GM19455 (cell line): ENCODE data around the gene IFNGR1.
A peak's percentile ranks its signal among the peaks of the same experiment; 100 is the strongest.

ENCODE experiments used
- ATAC-seq: cut with Tn5 transposase; IDR thresholded peaks from one replicate; pipeline ENCODE4 v1.9.1; 2021; ENCODE audit not compliant: unreplicated experiment

Gene IFNGR1

DNA sequence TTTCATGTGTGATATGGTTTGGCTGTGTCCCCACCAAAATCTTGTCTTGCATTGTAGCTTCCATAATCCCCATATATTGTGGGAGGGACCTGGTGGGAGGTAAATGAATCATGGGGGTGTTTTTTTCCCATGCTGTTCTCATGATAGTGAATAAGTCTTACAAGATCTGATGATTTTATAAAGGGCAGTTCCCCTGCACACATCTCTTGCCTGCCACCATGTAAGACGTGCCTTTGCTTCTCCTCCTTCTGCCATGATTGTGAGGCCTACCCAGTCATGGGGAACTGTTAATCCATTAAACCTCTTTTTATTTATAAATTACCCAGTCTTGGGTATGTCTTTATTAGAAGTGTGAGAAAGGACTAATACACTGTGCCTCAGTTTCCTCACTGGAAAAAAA lies 41.6 kb downstream of the IFNGR1 start:
- no peak for ATAC-seq

DNA sequence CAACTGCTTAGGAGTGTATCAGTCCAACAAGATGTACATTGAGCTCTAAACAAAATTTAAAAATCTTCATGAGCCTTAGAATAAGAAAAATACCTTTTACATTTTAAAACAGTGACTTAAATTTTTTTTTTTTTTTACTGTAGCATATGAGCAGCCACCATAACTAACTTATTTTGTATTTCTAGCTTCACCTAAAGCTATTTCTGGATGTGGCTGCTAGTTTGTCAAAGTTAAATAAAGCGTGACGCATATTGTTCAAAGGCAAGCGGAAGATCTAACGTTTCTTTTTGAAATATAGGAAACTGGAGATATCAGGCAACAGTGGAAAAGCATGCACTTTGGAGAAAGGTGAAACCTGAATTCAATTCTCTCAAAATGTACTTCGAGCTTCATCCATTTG lies 42.5 kb downstream of the IFNGR1 start:
- ATAC-seq = no peak

DNA sequence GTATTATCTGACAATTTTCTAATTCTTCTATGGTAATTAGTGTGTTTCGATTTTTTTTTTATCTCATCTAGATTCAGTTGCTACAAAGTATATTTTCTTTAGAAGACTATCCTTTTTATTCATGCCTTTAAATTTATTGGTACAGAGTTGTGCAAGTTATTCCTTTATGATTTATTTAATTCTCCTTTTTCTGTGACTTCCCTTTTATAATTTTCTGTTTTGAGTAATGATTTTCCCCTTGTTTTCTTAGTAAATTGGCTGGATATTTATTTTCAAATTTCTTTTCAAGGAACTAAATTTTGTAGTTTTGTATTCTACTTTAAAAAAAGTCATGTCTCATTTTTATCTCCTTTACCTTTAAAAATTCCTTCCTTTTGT lies 43.3 kb downstream of the IFNGR1 start:
- ATAC-seq = no peak

DNA sequence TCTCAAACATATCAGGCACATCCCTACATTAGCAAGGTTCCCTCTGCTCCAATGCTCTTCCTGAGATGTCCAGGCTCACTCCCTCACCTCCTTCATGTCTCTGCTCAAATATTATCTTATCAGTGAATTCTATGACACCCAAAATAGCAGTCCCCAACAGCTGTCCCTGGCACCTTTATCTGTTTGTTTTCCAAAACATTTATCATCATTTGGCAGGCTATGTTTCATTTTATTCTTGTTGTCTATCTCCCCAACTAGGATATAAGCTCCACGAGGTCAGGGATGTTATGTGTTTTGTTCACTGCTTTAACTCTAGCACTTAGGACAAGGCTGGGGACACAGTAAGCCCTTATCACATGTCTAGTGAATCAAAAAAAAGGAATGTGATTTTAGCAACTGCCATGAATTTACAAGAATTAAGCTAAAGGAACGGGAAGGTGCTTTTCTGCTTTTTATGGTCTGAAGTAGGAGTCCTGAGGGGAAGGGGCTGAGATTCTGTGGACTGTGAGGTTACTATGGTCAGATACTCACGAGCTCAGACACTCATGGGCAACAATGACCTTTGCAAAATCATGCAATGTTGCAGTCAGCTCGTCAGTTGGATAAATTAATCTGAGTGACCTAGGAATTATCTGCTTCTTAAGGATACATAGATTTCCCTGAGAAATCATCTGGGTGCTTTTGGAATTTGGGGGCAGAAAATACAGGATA lies 43.9 kb downstream of the IFNGR1 start:
- no peak for ATAC-seq

DNA sequence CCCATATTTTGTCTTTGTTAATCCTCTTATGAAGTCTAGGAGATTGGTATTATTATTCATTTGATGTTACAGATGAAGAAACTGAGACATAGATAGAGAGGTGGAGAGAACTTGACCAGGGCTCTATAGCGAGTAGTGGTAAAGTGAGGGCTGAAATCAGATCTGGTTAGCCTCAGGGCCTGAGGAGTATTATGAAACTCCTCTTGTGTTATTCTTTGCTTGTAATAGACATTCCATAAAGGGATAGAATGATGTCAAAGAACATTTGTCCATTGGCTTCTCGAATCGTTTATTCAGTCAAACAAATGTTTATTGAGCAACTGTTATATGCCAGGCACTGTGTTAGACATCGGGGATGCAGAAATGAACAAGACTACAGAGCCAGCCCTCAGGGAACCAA lies 45.7 kb downstream of the IFNGR1 start, which contains the start of gene IL22RA2:
Gene IL22RA2 (minus strand): TSS at position 144 of the 400 bp plus-strand sequence. CDS start 11,895 bp downstream, outside the sequence.
- ATAC-seq = no peak

DNA sequence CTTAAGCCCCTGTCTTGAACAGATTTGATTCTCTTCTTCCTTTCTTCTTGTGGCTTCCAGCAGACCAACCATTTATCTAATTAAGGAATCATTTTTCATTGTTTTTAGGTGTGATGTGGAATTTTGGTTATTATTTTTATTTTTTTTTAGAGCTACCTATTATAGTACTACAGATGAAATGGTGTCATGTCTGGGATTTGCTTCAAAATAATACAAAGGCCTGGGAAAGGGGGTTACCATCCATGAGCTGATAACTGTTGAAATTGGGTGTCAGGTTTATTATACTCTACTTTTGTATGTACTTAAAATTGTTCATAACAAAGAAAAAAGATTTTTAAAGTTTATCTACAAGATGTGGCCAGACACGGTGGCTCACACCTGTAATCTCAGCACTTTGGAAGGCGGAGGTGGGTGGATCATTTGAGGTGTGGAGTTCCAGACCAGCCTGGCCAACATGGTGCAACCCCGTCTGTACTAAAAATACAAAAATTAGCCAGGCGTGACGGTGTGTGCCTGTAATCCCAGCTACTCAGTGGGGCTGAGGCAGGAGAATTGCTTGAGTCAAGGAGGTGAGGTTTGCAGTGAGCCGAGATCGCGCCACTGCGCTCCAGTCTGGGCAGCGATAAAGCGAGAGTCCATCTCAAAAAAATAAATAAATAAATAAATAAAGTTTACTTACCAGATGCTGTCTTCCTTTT lies 46.3 kb downstream of the IFNGR1 start:
- no peak for ATAC-seq

DNA sequence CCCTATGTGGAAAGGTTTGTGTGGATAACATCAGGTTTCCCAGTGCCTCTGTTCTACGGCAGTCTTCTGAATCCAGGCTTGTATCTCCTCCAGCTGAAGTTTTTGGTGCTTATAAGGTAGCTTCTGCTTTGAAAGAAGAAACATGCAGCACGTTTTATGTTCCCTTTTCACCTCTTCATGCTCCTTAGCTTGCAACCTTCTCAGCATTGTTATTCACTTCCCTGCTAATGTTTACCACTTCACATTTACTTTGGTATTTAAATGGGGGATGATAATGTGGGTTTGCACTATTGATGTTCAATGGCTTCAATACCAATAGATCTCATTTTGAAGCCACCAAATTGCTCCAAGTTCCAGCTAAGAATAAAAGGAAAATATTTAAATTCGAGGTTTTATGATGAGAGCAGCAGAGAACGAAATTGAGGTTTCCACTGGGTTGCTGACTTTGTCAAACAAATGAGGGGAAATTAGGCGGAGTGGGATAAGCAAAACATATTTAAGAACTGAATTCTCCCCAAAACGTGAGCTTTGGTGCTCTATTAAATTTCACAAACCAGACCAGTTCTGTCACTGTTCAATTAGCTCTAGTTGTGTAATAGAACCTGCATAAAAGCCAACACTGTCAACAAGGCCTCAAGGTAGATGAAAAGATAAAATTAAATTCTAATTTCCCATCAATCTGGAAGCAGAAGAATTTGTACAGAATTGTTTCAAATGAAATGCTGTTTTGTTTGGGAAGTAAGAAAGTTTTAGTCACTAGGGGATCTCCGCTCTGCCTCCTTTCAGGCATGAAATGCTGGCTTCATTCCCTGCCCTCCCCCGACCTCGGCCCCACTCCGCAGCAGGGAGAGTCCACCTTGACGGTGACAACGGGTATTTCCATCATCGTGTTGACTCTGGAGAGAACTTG lies 47.1 kb downstream of the IFNGR1 start:
- ATAC-seq = no peak

DNA sequence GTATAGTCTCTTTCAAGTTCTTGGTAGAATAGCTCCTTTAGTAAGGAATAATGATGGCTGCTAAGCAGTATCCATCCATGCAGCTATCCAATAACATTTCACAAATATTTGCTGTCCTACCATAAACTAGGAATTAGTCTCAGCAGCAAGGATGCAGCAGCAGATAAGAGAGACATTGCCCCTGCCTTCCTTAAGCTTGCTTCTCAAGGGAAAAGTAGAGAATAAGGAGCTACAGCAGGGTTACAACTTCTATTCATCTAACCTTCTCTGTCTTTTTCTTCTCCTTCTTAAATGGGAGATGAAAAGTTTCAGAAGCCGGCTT lies 48.2 kb downstream of the IFNGR1 start:
- no peak for ATAC-seq

DNA sequence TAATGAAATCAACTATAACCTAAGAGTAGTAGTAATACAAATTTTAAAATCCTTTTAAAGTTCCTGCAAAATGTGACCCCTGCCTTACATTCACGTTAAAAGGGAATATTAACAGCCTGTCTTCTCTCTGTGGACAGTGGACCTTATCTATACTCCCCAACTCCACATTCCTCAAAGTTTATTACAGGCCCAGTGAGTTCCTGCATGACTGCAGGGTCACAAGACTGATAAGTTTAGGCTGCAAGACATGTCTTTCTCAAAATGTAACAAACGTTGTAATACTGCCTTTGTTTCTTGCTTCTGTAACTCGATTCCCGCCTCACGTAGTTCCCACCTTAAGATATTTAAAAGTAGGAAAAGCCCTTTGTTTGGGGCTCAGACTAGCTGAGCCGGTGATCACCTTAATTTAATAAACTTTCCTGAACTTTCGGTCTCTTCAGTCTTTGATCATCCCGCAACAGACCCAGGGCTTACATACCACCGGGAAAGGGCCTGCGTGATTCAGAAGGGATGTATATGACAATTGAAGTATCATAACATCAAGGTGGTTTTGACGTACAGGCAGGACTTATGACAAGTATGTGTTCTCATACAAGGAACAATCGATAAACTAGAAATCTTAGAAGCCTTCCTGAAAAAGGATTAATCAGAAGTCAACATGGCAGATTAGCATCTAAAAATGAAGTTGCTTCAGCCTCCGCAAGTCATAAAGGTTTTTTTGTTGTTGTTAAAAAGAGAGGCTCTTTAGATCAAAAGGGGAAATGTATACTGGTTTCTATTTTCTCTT lies 48.7 kb downstream of the IFNGR1 start:
- ATAC-seq = no peak

DNA sequence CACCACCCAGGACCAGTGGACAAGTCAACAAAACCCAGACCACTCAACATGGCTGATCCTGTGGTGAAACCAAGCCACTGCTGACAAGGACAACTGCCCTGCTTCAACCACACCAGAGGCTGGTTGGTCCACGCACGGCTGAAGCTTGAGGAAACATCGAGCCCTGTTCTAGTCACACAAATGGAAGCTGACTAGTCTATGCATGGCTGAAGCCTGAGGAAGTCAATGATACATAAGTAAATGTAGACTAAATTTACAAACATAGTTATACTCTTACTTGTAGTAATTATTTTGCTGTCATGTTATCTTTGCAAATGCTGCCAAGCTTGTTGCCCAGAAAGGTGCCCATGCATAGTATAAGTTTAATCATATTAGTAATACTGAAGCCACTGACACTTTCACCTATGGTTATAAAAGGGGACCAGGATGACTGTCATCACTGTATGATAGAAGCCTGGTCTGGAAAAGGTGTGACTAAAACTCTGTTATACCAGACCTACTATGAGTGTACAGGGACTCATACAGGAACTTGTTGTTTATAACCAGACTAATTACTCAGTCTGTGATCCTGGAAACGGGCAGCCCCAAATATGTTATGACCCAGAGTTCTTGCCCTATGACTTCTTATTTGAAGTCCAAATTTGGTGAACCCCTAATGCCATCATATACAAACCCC lies 51.3 kb downstream of the IFNGR1 start:
- ATAC-seq = no peak

DNA sequence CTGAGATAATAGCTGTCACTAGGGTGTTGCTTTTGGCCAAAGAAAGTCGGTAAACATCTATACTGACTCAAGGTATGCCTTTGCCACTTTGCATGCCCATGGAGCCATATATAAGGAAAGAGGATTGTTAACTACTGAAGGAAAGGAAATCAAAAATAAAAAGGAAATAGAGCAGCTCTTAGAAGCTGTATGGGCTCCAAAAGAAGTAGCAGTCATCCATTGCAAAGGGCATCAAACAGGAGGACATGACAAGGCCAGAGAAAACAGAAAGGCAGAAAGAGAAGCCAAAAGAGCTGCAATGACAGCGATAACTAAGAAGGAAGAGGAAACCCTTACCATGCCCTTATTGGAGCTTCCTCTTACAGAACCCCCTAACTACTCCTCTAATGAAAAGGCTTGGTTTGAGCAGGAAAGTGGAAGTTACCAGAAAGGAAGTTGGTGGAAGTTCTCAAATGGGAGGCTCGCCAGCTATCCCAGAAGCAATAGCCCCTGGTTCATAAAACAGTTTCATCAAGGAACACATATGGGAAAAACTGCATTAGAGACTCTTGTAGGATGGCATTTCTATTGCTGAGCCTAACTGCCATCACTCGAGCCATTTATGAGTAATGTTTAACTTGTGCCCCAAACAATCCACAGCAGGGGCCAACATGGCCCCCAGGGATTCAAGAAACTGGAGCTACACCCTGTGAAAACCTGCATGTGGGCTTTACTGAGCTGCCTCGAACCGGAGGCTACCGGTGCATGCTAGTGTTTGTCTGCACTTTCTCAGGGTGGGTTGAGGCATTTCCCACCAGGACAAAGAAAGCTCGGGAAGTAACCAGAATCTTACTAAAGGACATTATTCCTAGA lies 52.7 kb downstream of the IFNGR1 start:
- no peak for ATAC-seq

DNA sequence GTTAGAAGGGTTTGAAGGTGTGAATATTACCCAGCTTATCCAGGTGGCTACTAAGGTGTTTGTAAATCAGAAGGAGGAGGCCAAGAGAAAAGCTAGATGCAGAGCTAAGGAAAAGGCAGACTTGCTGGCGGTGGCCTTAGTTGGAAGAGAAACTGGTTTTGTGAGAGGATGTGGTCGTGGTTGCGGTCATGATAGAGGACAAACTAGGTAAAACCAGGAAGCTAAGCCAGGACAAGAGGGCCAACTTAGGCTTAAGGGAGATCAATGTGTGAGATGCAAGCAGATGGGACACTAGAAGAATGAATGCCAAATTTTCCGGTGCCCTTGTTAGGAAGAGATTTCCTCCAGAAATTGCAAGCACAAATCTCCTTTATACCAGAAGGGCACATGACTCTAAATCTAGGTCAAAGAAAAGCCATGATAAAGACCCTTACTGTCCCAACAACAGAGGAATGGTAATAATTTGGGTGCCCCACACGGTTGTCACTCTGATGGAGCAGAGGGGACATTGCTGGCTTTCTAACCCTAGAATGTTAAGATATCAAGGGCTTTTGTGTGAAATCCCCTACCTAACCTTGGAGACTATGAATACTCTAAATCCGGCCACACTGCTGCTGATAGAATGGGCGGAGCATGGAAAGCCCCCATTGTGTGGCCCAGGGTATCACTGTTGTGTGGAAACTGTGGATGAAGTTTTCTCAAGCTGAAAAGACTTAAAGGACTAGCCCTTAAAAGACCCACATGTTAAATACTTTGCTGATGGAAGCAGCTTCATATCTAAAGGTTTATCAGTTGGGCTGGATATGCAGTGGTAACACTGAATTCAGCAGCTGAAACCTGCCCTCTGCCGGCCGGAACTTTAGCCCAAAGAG lies 53.6 kb downstream of the IFNGR1 start:
- peak; percentile 55 for ATAC-seq

DNA sequence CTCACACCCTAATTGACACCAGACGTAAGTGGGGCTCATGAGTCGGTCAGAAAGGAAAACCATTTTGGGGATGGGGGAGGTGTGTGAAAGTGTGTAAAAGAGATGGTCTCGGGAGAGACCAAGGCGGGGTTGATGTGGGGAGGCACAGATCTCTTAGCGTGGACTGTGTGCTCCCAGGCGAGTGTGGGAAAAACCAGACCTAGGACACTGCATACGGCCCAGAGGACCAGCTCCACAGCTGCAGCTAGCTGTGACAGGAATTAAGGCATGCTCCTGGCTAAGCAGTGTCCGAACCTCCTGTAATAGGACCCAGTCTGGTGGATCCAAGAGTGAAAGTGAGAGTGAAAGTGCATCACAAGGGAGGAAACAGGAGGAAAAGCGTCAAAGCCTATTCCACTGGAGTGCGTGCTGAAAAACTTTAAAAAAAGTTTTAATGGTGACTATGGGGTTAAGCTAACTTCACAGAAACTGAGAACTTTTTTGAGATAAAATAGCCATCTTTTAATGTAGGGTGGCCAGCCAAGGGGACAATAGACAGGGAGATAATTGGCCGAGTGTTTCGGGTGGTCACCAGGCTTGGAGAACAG lies 55.4 kb downstream of the IFNGR1 start:
- no peak for ATAC-seq

DNA sequence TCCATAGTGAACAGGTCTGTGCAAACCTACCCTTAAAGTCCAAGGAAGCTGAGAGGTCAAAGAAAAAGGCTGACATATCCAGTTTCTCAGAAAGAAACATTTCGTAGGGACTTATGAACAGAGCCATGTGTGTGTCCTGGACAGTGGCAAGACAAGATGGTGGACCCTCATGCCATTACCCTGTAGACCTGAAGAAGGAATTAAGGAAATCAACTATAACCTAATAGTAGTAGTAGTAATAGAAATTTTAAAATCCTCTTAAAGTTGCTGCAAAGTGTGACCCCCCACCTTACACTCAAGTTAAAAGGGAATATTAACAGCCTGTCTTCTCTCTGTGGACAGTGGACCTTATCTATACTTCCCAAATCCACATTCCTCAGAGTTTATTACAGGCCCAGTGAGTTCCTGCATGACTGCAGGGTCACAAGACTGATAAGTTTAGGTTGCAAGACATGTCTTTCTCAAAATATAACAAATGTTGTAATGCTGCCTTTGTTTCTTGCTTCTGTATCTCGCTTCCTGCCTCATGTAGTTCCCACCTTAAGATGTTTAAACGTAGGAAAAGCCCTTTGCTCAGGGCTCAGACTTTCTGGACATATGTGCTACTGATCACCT lies 56.4 kb downstream of the IFNGR1 start:
- no peak for ATAC-seq

DNA sequence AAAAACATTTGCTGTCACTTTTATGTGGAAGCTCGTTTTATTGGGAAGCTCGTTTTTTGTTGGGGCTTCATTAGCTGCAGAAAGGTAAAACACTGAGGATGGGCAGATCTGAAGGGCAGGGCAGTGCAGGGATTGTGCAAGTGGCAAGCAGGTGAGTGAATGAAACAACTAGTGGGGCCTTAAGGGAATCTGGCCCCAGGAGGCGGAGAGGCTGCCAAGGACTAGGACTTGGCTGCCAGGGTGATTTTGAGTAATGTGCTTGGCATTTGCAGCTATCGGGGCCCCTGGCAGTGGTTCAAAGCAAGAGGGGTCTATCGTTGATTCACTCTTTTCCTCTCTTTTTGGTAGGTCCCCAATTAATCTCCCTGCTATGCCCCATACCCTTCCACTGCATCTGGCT lies 57.2 kb downstream of the IFNGR1 start:
- ATAC-seq = no peak

DNA sequence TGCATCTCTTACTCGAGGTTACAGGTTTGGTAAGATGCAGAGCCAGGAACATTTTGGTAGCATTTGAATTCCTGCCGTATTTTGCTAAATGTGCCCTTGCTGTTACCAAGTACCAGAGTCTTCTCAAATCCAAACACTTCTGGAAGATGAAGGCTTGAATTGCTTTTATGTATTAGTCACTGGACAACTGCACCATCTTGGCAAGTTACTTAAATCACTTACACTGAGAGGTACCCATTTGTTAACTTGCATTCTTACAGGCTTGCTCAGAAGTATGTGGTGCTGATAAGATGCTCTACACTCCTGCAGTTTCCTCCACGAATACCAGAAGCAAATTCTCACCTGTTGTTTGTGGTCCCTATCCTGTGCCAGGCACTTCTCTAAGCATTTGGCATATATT lies 58.4 kb downstream of the IFNGR1 start:
- ATAC-seq = no peak

DNA sequence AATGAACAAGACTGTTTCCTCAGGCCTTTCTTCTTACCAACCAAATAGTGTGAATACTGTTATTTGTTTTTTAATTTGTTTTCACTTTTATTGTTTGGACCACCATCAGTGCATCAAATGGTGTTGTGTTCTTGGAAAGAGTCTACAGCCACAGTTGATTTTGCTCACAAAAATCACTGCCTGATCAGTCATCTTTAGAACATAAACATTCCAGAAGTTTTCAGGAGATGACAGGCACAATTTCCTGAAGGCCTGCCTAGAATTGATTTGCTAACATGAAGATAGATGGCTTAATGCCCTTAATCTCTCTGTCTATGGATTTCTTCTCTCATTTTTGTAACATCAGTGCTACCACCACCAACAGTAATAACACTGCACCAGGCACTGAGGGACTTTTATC lies 59.3 kb downstream of the IFNGR1 start:
- no peak for ATAC-seq

DNA sequence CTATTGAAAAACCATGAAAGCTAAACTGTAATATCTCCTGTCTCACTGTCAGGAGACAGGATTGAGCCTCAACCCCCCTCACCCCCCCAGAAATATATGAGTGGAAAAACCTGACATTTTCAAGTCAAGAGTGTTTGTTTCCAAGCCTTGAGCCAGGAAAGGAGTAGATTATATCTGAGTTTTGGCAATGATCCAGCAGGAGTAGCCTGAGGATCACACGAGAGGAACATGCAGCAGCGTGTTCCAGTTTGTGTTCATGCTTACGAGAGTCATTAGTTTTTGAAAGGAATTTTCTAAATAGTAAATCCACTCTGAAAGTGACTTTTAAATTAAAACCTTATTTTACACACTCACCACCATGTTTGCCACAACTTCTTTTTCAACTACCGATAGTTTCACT lies 61.6 kb downstream of the IFNGR1 start:
- ATAC-seq = no peak
